HL-60/S4 (cell line): ENCODE measurements around the gene ANKRD36C.
"Not testable (repeated sequence)": the region's sequence is repeated elsewhere in the genome, so short reads cannot be mapped to it uniquely, and the experiment has no call there.

Experiments used
- in situ Hi-C: fragments of 300-500 bp; cut with MboI; formaldehyde crosslinking; loops from 2 replicates; pipeline ENCODE4 v1.14.3; 2022; ENCODE audit warnings: low sequenced_read_pairs

Gene ANKRD36C

DNA sequence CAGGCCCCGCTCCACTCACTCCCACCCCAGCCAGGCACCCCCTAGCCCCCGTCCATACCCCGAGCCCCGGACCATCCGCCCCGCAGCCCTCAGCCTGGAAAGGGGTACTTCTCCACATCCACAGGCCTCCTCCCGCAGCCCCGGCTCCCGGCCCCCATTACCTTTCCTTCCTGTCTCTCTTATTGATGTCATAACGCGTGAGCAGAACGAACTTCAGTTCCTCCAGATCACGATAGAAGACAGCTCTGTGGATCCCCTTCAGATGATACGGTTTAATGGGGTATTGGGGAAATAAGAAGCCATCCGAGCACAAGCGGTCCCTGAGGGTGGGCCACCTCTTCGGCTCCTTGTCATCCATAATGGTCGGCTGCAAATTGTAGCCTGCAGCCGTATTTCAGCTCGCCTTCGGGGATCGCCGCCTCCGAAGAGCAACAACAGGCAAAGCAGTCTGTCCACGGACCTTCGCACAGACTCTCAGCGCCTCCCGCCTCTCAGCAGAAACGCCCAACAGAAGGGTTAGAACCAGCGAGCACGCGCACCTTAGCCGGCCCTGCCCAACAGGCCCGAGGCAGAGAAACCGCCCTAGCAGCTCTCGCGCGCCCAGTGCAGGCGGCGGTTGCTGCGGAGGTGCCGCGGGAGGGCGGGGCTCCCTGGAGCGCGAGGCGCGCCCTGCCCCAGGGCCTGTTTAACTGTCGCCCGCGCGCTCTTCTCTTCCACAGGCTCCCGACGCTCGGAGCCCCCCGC lies at the start of gene ANKRD36C:
Gene ANKRD36C, minus strand, starts transcription at position 474 of the 744 bp plus-strand sequence. Its CDS starts 116 bp downstream, at position 358.
- in situ Hi-C loops: not testable (repeated sequence)

DNA sequence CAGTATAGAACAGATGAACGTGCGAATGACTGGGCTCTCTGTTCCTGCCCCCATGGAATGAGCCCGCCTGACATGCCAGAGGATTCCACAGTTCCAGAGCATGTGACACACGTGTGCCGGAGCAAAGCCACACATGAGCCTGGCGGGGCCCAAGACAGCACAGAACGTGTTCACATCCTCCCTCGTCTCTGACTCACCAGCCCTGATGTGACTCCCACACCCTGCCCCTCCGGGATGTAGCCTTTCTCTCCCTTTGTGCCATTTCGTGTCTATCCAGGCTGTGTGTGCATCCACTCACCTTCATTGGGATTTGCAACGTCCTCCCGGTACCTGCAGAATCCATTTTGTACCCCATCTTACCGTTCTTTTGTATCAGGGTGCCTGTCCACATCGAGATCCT lies 43.9 kb upstream of the ANKRD36C start:
- in situ Hi-C loops: not testable (repeated sequence)

DNA sequence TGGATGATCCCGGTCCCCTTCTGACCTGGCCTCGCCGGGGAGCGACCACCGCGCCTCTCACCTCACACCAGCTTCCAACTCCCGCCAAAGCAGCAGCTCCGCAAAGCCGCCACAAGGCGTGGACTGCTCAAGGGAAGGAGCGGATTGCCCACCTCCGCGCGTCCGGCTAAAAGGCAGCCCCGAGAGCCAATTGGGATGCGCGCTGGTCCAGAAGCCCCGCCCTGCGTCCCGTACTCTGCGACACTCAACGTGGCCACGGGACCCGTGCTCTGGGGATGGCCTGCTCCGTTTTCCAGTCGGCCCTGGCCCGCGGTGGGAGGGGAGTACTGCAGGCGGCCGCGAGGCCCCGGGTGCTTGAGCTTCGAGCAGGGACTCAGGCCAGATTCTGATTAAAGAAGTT lies 43.2 kb upstream of the ANKRD36C start, which contains the start of gene GPAT2:
Gene GPAT2, minus strand, starts transcription at position 125 of the 400 bp plus-strand sequence. CDS start 2,557 bp downstream, outside the sequence.
- in situ Hi-C loops: not testable (repeated sequence)

DNA sequence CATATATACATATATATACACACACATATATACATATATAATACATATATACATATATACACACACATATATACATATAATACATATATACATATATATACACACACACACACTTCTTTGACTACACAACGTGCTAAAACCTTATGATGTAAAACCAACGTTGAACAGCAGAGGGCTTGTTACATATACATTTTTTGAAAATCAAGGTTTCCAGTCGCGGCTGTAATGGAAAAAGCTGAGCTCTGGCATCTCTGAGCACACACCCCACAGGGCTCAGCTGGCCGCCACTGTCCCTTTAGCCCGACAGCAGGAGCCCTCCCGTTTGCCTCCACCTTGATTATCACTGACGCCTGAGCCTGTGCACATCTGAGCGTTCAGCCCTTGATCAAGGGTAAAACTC lies 42.4 kb upstream of the ANKRD36C start:
- in situ Hi-C loops: not testable (repeated sequence)

DNA sequence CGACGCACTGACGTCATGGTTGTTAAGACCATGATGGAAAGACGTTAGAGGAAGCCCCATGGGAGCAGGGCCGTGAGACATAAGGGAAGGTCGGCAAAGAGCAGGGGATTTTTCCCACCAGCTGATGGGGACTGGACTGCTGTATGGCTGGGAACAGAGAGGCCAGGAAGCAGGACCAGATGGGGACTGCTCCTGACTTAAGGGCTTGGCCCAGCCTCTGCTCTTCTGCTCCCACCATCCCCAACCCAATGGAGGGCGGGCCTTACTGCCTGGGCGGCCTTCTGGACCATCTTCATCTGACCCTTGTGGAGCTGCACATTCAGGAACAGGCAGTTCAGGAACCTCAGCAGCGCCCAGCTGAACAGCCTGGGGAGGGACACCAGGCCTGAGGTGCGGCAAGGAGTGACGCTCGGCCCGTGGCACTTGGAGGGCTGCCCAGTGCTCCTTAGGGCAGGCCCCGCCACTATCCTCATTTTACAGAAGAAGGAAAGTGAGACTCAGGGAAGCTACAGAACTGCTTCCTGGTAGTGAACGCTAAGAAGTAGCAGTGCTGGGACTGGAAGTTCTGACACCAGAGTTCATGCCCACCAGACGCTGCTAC lies 36.2 kb upstream of the ANKRD36C start:
- in situ Hi-C loops: not testable (repeated sequence)

DNA sequence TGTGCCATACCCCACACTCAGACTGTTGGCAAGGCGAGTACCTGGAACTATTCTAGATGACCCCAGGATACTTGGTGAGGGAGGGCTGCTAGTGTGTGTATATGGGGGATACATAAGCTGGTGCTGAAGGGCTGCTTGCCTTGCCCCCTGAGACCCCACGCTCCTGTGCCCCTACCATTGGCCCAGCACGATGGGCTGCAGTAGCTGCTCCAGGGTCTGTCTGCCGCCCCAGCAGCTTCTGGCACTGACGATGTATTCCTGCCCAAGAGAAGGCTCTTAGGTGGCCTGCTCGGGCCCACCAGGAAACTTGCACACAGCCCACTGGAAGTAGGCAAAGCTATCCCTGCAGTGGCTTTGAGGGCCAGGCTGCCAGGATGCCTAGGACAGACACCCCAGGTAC lies 34.1 kb upstream of the ANKRD36C start:
- in situ Hi-C loops: not testable (repeated sequence)

DNA sequence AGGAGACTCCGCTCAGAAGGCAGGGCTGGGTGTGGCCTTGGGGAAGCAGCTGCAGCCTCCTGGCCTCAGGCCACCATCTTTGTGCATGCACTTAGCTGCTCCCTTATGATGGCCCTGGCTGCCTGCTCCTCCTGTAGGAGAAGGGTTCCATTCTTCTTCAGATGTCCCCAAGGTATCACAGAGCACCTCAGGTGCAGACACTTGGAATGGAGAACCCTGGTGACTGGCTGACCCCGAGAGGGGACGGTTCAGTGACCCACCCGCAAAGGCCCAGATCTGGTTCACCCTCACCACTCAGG lies 33.5 kb upstream of the ANKRD36C start:
- in situ Hi-C loops: no loop called here

DNA sequence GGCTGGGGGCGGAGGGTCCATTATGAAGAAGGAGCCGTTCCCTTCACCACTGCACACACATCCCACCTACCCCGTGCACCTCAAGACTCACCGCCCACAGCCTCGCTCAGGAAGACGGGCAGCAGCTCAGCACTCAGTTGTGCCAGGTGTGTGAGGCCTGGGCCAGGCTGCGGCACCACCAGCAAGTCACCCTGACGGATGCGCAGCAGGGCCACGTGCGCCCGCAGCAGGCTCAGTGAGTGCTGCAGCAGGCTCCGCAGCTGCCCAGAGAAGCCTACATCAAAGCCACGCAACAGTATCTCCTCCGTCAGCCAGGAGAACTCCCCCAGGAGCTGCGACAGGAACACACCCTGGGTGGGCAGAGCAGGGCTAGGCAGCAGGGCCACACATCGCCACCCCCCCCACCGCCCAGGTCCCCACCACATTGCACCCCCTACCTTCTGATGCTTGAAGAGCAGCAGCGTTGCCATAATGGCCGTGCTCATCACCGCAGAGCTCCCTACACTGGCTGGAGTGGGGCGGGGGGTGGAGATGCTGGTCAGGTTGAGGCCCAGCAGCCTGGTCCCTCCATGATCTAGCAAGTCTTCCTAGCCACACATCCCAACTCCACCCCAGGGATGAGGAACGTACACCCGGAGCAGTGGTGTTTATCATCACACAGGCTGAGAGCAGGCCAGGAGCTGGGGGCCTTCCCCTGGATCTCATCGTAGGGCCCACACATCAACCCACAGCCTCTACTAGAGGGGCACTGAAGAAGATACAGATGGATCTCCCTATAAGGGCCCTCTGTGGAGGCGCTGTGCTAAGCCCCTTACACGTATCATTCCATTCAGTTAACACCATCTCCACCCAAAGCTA lies 32.9 kb upstream of the ANKRD36C start:
- in situ Hi-C loops: loop anchor here (25.0 kb wide), 2 partner anchors 88 to 488 kb away; partner anchors contain the start of genes ADRA2B and NEURL3

DNA sequence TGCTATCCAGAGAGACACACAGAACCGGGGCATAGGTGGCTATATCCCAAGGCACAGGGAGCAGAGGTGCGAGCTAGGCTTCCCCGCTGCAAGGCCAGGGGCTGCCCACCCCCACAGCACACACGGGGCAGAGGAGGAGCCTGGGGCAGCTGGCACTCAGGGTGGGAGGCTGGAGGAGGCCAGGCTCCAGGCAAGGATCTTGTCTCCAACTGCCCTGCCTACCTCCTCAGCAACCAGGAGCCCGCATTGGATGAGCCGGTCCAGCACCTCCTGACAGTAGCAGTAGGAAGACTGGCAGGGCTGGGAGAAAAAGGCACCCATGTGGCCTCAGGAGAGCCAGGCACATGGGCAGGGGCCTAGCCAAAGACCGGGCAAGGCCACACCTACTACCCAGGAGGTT lies 32.1 kb upstream of the ANKRD36C start:
- in situ Hi-C loops: loop anchor here (25.0 kb wide), 2 partner anchors 89 to 489 kb away; partner anchors contain the start of genes ADRA2B and NEURL3

DNA sequence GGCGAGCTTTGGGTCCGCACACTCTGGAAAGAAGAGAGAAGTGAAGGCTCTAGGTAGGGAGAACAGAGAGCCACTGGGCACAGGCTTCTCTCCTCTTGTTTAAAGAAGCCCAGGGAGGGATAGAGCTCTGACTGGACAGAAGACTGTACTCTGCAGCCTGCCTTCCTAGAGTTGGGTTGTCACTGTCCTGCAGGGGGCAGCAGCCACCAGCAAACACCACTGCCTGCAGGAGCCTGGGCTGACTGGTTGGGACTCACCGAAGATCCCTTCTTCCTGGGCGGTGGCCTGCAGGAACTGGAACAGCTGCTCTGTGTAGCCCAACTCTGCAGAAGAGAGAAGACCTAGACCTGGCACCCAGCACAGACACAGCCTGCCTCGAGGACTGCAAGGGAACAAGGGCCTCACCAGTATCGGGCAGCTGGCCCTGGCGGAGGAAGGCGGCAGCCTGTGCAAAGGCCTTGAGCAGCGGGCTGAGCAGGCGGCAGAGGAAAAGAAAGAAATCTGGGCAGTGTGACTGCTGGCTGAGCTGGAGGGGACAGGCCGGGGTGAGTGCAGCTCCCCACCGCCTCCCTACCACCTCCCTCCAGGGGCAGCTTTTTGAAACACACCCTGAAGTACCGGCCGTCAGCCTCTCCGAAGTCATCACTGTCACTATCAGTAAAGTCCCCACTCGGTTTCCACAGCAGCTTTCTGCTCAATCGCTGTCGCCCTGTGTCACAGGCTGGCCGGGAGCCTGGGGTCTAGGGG lies 31.2 kb upstream of the ANKRD36C start:
- in situ Hi-C loops: loop anchor here (25.0 kb wide), 2 partner anchors 89 to 489 kb away; partner anchors contain the start of genes ADRA2B and NEURL3

DNA sequence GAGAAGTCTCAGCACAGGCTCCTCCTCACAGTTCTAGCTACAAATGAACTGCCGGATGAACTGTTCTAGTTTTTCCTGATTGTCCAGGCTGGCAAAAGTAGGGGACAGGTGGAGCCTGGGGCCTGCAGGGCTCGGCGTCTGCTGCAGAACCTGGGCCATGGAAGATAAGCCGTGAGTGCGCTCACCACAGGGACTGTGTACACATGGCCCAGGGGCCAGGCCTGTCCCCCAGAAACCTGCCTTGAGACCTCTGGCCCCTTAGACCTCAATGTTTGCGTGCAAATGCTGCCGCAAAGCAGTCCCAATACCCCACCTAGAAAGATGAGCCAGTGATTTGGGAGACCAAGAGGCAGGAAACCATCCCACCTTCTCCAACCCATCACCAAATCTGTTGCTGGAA lies 30.5 kb upstream of the ANKRD36C start:
- in situ Hi-C loops: loop anchor here (25.0 kb wide), 2 partner anchors 90 to 490 kb away; partner anchors contain the start of genes ADRA2B and NEURL3

DNA sequence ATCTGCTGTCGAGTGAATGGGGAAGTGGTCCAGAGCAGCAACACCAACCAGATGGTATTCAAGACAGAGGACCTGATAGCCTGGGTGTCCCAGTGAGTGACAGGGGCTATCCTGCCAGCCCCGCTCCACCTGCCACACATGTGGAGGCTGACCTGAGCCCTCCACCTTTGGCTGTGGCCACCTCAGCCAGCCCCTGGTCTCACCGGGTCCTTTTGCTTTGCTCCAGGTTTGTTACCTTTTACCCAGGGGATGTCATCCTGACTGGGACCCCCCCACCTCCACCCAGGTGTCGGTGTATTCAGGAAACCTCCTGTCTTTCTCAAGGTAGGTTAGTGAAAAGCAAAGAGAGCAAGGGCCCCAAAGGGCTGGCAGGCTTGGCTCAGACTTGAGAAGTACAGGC lies 29.5 kb upstream of the ANKRD36C start:
- in situ Hi-C loops: loop anchor here (25.0 kb wide), 2 partner anchors 91 to 491 kb away; partner anchors contain the start of genes ADRA2B and NEURL3

DNA sequence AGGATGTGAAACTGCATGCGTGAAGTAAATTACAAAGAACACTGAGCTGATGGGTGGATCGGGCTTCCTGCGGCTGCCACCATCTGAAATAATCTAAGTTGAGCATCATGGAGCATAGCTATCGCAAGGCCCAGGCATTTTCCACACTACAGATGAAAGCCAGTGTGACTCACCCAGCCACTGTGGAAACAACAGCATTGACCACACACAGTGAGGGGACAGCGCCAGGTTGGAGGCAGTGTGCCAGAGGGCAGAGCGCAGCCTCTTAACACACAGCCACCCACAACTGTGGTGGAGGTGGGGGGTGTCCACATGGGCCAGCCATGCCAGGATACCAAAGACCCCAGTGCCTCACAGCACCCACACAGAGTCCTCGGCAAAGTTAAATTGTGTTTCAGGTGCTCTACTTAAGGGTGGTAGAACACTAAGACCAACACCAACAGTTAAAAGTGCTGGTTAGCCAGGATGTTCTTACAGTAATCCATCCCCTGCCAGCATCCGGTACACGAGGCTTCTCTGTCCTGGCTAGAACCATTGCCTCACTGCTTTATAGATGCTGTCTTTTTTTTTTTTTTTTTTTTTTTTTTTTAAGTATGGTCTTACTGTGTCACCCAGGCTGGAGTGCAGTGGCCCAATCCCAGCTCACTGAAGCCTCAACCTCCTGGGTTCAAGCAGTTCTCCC lies 28.4 kb upstream of the ANKRD36C start:
- in situ Hi-C loops: loop anchor here (25.0 kb wide), 2 partner anchors 92 to 492 kb away; partner anchors contain the start of genes ADRA2B and NEURL3

DNA sequence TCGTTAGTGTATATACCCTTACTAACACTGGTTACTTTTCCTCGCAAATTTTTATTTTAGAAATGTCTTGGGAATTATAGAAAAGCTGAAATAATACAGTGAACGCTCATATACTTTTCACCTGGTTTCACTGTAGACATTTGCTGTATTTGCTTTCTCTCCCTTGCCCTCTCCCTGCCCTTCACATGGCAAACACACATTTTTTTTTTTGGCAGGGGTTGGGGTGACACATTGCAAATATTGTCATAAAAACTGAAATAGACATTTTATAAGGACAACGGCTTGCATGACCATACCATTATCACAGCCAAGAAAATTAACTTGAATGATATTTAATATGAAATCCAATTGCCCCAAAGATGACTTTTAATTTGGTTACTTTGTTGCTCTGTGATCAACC lies 24.7 kb upstream of the ANKRD36C start:
- in situ Hi-C loops: loop anchor here (25.0 kb wide), 2 partner anchors 96 to 496 kb away; partner anchors contain the start of genes ADRA2B and NEURL3

DNA sequence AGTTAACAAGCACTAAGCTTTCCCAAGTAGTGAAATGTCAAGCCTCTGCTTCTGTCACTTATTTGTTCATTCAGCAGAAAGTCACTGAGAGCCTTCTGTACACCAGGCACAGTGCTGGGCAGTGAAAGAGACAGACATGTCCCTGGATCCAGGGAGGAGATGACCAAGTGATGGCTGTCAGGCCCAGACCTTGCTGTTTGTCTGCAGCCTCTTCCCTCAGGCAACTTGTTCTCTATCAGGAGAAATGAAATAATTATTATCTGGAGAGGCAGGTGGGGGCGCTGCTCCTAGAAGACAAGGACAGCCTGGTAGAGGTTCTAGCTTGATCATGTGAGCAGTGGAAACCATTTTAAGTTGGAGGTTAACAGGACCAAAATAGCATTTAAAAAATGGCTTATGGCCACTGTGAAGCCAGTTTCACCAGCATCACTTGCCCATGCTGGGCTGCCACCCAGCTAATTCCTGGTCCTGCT lies 21.2 kb upstream of the ANKRD36C start:
- in situ Hi-C loops: loop anchor here (25.0 kb wide), 2 partner anchors 99 to 499 kb away; partner anchors contain the start of genes ADRA2B and NEURL3

DNA sequence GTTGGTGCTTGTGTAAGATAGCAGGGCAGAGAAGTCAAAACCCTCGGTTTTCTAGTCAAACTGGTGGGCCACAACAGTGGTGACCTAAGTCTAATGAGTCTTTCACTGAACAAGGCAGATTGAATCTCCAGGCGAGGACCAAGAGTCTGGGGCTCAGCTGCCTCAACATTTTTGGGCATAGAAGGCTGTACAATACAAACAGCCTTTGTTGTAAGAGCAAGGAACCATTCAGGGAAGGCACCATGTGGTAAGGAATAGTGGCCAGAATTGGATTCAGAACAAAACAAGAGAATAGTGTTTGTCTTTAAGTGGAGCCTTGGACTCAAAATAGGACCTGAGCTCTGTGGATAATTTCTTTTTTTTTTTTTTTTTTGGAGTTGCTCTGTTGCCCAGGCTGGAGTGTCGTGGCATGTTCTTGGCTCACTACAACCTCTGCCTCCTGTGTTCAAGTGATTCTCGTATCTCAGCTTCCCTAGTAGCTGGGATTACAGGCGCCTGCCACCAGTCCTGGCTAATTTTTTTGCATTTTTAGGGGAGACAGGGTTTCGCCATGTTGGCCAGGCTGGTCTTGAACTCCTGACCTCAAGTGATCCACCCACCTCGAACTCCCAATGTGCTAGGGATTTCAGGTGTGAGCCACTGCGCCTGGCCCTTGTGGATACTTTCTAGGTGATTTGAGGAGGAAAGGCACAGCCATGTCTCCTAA lies 20.6 kb upstream of the ANKRD36C start:
- in situ Hi-C loops: loop anchor here (25.0 kb wide), 2 partner anchors 100 to 500 kb away; partner anchors contain the start of genes ADRA2B and NEURL3

DNA sequence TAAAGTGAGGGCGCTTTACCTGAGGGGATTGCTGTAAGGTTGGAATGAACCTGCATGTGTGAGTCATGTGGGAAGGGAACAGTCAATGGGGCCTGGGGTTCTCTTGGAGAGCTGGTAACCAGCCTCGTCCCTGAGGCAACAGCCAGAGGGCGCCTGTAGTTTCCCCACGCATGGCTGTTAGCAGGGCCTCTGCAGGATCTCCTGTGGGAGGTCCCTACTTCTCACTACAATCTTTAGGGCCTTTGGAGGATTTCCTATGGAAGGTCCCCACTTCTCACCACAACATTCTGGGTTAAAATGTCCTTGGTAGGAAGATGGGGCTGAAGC lies 19.5 kb upstream of the ANKRD36C start:
- in situ Hi-C loops: loop anchor here (25.0 kb wide), 2 partner anchors 101 to 501 kb away; partner anchors contain the start of genes ADRA2B and NEURL3

DNA sequence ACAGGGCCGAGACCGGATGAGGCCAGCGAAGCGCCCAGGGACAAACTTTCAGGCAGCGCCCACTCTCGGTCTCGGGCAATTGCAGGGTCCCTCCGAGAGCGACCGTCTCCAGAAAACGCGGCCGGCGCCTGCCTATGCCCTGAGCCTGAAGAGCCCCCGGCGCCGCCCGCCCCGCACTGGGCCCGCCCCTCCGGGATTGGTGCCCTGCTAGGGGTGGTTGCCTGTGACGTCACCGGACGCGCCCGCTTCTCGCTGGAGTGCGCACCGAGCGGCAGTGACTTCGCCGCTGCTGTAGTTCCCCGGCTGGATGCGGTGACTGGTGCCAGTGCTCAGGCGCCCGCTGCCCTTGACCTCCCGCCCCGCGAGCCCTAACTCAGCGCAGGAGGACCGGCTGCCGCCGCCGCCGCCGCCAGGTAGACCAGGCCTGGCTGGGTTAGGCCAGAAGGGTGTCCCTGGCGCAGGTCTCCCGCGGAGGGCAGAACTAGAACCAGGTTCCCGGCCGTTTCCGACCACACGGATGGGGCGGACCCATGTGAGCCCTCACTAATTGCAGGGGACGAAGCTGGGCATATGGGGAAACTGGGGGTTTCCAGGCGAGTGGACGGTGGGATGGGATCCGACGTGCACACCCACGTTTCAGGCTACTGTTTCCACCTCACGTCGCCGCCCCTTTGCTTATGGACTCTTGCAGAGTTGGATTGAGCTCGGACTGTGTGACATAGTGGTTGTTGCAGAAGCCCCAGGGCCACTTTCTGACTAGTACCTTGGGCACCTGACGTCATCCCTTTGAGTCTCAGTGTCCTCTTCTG lies 18.9 kb upstream of the ANKRD36C start:
- in situ Hi-C loops: loop anchor here (25.0 kb wide), 2 partner anchors 102 to 502 kb away; partner anchors contain the start of genes ADRA2B and NEURL3
